HepG2 (cell line): Measurements from ENCODE around the gene ZNF584. TPM values are rescaled to one million over a fixed set of nuclear protein-coding genes. Genes with fewer than 3 reads are reported as not detected.

Experiments
- AKNA ChIP-seq: sonication (generic); formaldehyde crosslinking; IDR thresholded peaks from 2 replicates; pipeline ENCODE4 v1.4.0; 2020; ENCODE audit warnings: missing genetic modification reagents, borderline replicate concordance
- ASH2L ChIP-seq: fragments of 300-600, 200-600 bp; sonication (generic); IDR thresholded peaks from 2 replicates; pipeline ENCODE4 v1.7.0; 2017; ENCODE audit warnings: low read depth, mild to moderate bottlenecking, moderate library complexity, mixed read lengths, low read length; ENCODE audit not compliant: insufficient read length
- DNMT3B ChIP-seq: conservative IDR thresholded peaks from 2 replicates; pipeline ENCODE4 v1.6.1; 2016; ENCODE audit warnings: missing biosample characterization, control low read depth
- HMGXB3 ChIP-seq: sonication (generic); formaldehyde crosslinking; IDR thresholded peaks from 2 replicates; pipeline ENCODE4 v1.4.0; 2020; ENCODE audit warnings: missing genetic modification reagents, borderline replicate concordance
- PAF1 ChIP-seq: IDR thresholded peaks from 2 replicates; pipeline ENCODE4 v1.6.1; 2016; ENCODE audit warnings: missing genetic modification reagents, missing compliant biosample characterization
- PTBP1 ChIP-seq: fragments of 200-400 bp; formaldehyde crosslinking; IDR thresholded peaks from 2 replicates; pipeline ENCODE4 v1.6.1; 2018; ENCODE audit warnings: low read length, low read depth; ENCODE audit not compliant: poor library complexity, severe bottlenecking
- SMARCC2 ChIP-seq: fragments of 450-650 bp; IDR thresholded peaks from 2 replicates; pipeline ENCODE4 v1.6.1; 2017; ENCODE audit warnings: antibody characterized with exemption, mild to moderate bottlenecking
- SRSF9 ChIP-seq: fragments of 200-400 bp; formaldehyde crosslinking; IDR thresholded peaks from 2 replicates; pipeline ENCODE4 v1.6.1; 2018; ENCODE audit warnings: borderline replicate concordance, mild to moderate bottlenecking, low read depth, low read length; ENCODE audit not compliant: insufficient read depth, poor library complexity, severe bottlenecking
- ZFP82 ChIP-seq: sonication (generic); formaldehyde crosslinking; IDR thresholded peaks from 2 replicates; pipeline ENCODE4 v1.5.1; 2020; ENCODE audit warnings: mild to moderate bottlenecking, missing genetic modification reagents, borderline replicate concordance
- ZNF232 ChIP-seq: sonication (generic); formaldehyde crosslinking; IDR thresholded peaks from 2 replicates; pipeline ENCODE4 v1.4.0; 2020; ENCODE audit warnings: missing genetic modification reagents, borderline replicate concordance
- ZNF276 ChIP-seq: sonication (generic); formaldehyde crosslinking; IDR thresholded peaks from 2 replicates; pipeline ENCODE4 v1.4.0; 2020; ENCODE audit warnings: mild to moderate bottlenecking, low read depth, missing genetic modification reagents
- ZNF710 ChIP-seq: sonication (generic); formaldehyde crosslinking; IDR thresholded peaks from 2 replicates; pipeline ENCODE4 v1.5.0; 2020; ENCODE audit warnings: mild to moderate bottlenecking, missing genetic modification reagents, borderline replicate concordance
- ZNF781 ChIP-seq: sonication (generic); formaldehyde crosslinking; IDR thresholded peaks from 2 replicates; pipeline ENCODE4 v1.5.1; 2020; ENCODE audit warnings: borderline replicate concordance, mild to moderate bottlenecking, missing genetic modification reagents; ENCODE audit errors: not compliant biosample characterization
- polyA plus RNA-seq, 8 experiments: library from polyadenylated mRNA; depleted of rRNA in 3 of 8; stranded (reverse) in 7 of 8; unstranded in 1 of 8; fragments of >200 nt; fragmentation: Illumina TruSeq in 4 of 8; extraction: Trizol in 4 of 8; gene quantifications; 2 replicates each; pipeline versions ENCODE4 v1.2.1 to v1.2.3, GENCODE V29; 2011 to 2016; ENCODE audit warnings: low read depth in 4 of 8, missing spikeins in 1 of 8, mixed read lengths in 1 of 8; ENCODE audit not compliant: insufficient read depth in 1 of 8
- total RNA-seq, 5 experiments: library from RNA; depleted of rRNA; stranded (reverse); fragments of >200 nt; fragmentation: Illumina TruSeq; extraction: Trizol; gene quantifications; 2 replicates each; pipeline ENCODE4 v1.2.3, GENCODE V29; 2016; ENCODE audit warnings: low read depth in 1 of 5

ZNF584 gene
- total and polyA plus RNA-seq, 2 of the 13 experiments (the other 11 are each of a cell fraction or from before 2014, with no cell fraction given), result 2.4 to 7.0 TPM

- TF ChIP-seq ZNF276 (CRISPR knock-in tag), result no peak; the same call in 1 of the 2 replicates
- TF ChIP-seq ZNF781, result peak; percentile 92
- TF ChIP-seq AKNA, result no peak
- TF ChIP-seq DNMT3B (CRISPR knock-in tag), result no peak
- TF ChIP-seq ASH2L, result peak; percentile 59
- TF ChIP-seq SMARCC2, result no peak
- no peak for TF ChIP-seq PTBP1
- peak; percentile 93; the same call in 1 of the 2 replicates for TF ChIP-seq HMGXB3 (CRISPR knock-in tag)
- TF ChIP-seq SRSF9, result no peak
- TF ChIP-seq ZFP82, result no peak
- no peak; the same call in 1 of the 2 replicates for TF ChIP-seq ZNF710 (CRISPR knock-in tag)
- TF ChIP-seq ZNF232 (CRISPR knock-in tag), result 0 out of 2 replicates have a peak, but pooled peaks have one; percentile 3
- no peak for TF ChIP-seq PAF1 (CRISPR knock-in tag)
These were observed at the start of gene ZNF584 (continued) for GRCh38 chr19:58408152-58409009.
